ENCODE data around the gene FNDC3B. TPM values are rescaled to one million over a fixed set of nuclear protein-coding genes. Genes with fewer than 3 reads are reported as not detected.

The FNDC3B gene
- total RNA-seq, 1 donor from 2014 or later: 263 TPM

- no peak for DNase-seq (ENCODE audit: extremely low read depth, low read depth, low spot score)
Measured at GRCh38 chr3:172319595-172319994, 280.2 kb downstream of the FNDC3B start.

GRCh38 chr3:172320468-172320867 lies 281.1 kb downstream of the FNDC3B start:
- no peak for DNase-seq (ENCODE audit: extremely low read depth, low read depth, low spot score)

GRCh38 chr3:172321035-172321434 lies 281.7 kb downstream of the FNDC3B start:
- DNase-seq (ENCODE audit: extremely low read depth, low read depth, low spot score): no peak

GRCh38 chr3:172323894-172324610 lies 284.7 kb downstream of the FNDC3B start:
- DNase-seq (ENCODE audit: extremely low read depth, low read depth, low spot score): no peak

GRCh38 chr3:172324611-172325203 lies 285.3 kb downstream of the FNDC3B start:
- no peak for DNase-seq (ENCODE audit: extremely low read depth, low read depth, low spot score)

GRCh38 chr3:172325461-172325860 lies 286.1 kb downstream of the FNDC3B start:
- DNase-seq (ENCODE audit: extremely low read depth, low read depth, low spot score): no peak

- DNase-seq (ENCODE audit: extremely low read depth, low read depth, low spot score): no peak
Measured at GRCh38 chr3:172326993-172327392, 287.6 kb downstream of the FNDC3B start.

GRCh38 chr3:172328282-172328681 lies 288.9 kb downstream of the FNDC3B start:
- no peak for DNase-seq (ENCODE audit: extremely low read depth, low read depth, low spot score)

GRCh38 chr3:172329070-172329469 lies 289.7 kb downstream of the FNDC3B start:
- no peak for DNase-seq (ENCODE audit: extremely low read depth, low read depth, low spot score)

- DNase-seq (ENCODE audit: extremely low read depth, low read depth, low spot score): no peak
Measured at GRCh38 chr3:172330413-172330812, 291.0 kb downstream of the FNDC3B start.

GRCh38 chr3:172332256-172333041 lies 293.1 kb downstream of the FNDC3B start:
- DNase-seq (ENCODE audit: extremely low read depth, low read depth, low spot score): no peak

- no peak for DNase-seq (ENCODE audit: extremely low read depth, low read depth, low spot score)
Measured at GRCh38 chr3:172333042-172333377, 293.6 kb downstream of the FNDC3B start.

- DNase-seq (ENCODE audit: extremely low read depth, low read depth, low spot score): no peak
Measured at GRCh38 chr3:172333692-172334457, 294.5 kb downstream of the FNDC3B start.

- DNase-seq (ENCODE audit: extremely low read depth, low read depth, low spot score): no peak
Measured at GRCh38 chr3:172334671-172335207, 295.4 kb downstream of the FNDC3B start.

GRCh38 chr3:172339892-172340291 lies 300.5 kb downstream of the FNDC3B start:
- DNase-seq (ENCODE audit: extremely low read depth, low read depth, low spot score): no peak

GRCh38 chr3:172340583-172340982 lies 301.2 kb downstream of the FNDC3B start:
- no peak for DNase-seq (ENCODE audit: extremely low read depth, low read depth, low spot score)

GRCh38 chr3:172341482-172342059 lies 302.2 kb downstream of the FNDC3B start:
- peak; percentile 31 for DNase-seq (ENCODE audit: extremely low read depth, low read depth, low spot score)

GRCh38 chr3:172342097-172342659 lies 302.8 kb downstream of the FNDC3B start:
- no peak for DNase-seq (ENCODE audit: extremely low read depth, low read depth, low spot score)

- DNase-seq (ENCODE audit: extremely low read depth, low read depth, low spot score): no peak
Measured at GRCh38 chr3:172343117-172343516, 303.7 kb downstream of the FNDC3B start.

GRCh38 chr3:172343979-172344378 lies 304.6 kb downstream of the FNDC3B start:
- DNase-seq (ENCODE audit: extremely low read depth, low read depth, low spot score): no peak
